A673 (cell line): ENCODE results near the gene PNPLA6.

Experiments
- CTCF ChIP-seq: fragments of 300-800, 200-600 bp; sonication (generic); conservative IDR thresholded peaks from 2 replicates; pipeline ENCODE4 v1.5.1; 2017; ENCODE audit warnings: low read depth, mild to moderate bottlenecking, antibody characterized with exemption, low read length, moderate library complexity, mixed read lengths
- EZH2 ChIP-seq: fragments of 200-600 bp; sonication (generic); IDR thresholded peaks from 2 replicates; pipeline ENCODE4 v1.6.1; 2017; ENCODE audit warnings: borderline replicate concordance, low read depth, mild to moderate bottlenecking, mixed read lengths, antibody characterized with exemption, low read length; ENCODE audit not compliant: poor library complexity, severe bottlenecking

- TF ChIP-seq CTCF (no peak), EZH2 (no peak)
Measured at GRCh38 chr19:7540761-7541474, 5.4 kb downstream of the PNPLA6 start.
